Stimulated activated CD4-positive, alpha-beta T cell treated with anti-CD3 and anti-CD28 coated beads, Interleukin-1b, Interleukin-23, amount 100 ng/mL, for 24 hours (primary cell): ENCODE results near the gene PTPRB.
A peak's percentile ranks its signal among the peaks of the same experiment; 100 is the strongest.

ENCODE experiments used
- DNase-seq, 4 experiments: peaks; one replicate each; pipeline ENCODE4 v3.0.0-alpha.2; 2020; ENCODE audit warnings: low read depth in 4 of 4, low spot score in 1 of 4

PTPRB gene

GRCh38 chr12:70598467-70599193 is 38.6 kb downstream of the PTPRB start:
- no peak for DNase-seq

GRCh38 chr12:70592664-70593063 is 44.6 kb downstream of the PTPRB start:
- no peak for DNase-seq

GRCh38 chr12:70590549-70591226 is 46.5 kb downstream of the PTPRB start:
- DNase-seq, result no peak

GRCh38 chr12:70590051-70590450 is 47.2 kb downstream of the PTPRB start:
- DNase-seq, result peak; percentile 1 to 41 (median 25)

GRCh38 chr12:70584332-70584731 is 52.9 kb downstream of the PTPRB start:
- DNase-seq, result no peak

GRCh38 chr12:70583251-70583650 is 54.0 kb downstream of the PTPRB start:
- no peak for DNase-seq

GRCh38 chr12:70581208-70581607 is 56.0 kb downstream of the PTPRB start:
- no peak for DNase-seq

GRCh38 chr12:70577283-70577634 is 60.0 kb downstream of the PTPRB start:
- DNase-seq, result no peak

GRCh38 chr12:70576341-70577282 is 60.6 kb downstream of the PTPRB start:
- DNase-seq, result no peak

- DNase-seq, result no peak
Measured at GRCh38 chr12:70571705-70572268, 65.4 kb downstream of the PTPRB start.

GRCh38 chr12:70571029-70571428 is 66.2 kb downstream of the PTPRB start:
- DNase-seq, result no peak

GRCh38 chr12:70561550-70561949 is 75.7 kb downstream of the PTPRB start:
- no peak for DNase-seq

- no peak for DNase-seq
Measured at GRCh38 chr12:70560671-70561070, 76.6 kb downstream of the PTPRB start.

GRCh38 chr12:70559390-70559789 is 77.8 kb downstream of the PTPRB start:
- no peak for DNase-seq

GRCh38 chr12:70557583-70558191 is 79.5 kb downstream of the PTPRB start:
- DNase-seq, result no peak

GRCh38 chr12:70556179-70556869 is 80.9 kb downstream of the PTPRB start:
- DNase-seq, result no peak

- no peak for DNase-seq
Measured at GRCh38 chr12:70555081-70555480, 82.1 kb downstream of the PTPRB start.

GRCh38 chr12:70553391-70553859 is 83.8 kb downstream of the PTPRB start:
- no peak for DNase-seq

GRCh38 chr12:70551731-70552130 is 85.5 kb downstream of the PTPRB start:
- no peak for DNase-seq

GRCh38 chr12:70550180-70550577 is 87.0 kb downstream of the PTPRB start:
- no peak for DNase-seq
